Left hindlimb (tissue), 1 donor: Measurements from ENCODE around the gene CENPH.
A peak's percentile ranks its signal among the peaks of the same experiment; 100 is the strongest.
"Not testable (repeated sequence)": the region's sequence is repeated elsewhere in the genome, so short reads cannot be mapped to it uniquely, and the experiment has no call there.

Source experiments
- DNase-seq: peaks from one replicate; pipeline ENCODE4 v3.0.0-alpha.2; 2018

The CENPH gene

GRCh38 chr5:69211200-69211599 lies 21.8 kb downstream of the CENPH start:
- DNase-seq: no peak

GRCh38 chr5:69212022-69212421 lies 22.6 kb downstream of the CENPH start:
- DNase-seq: no peak

GRCh38 chr5:69213513-69214215 lies 24.3 kb downstream of the CENPH start:
- DNase-seq: no peak

GRCh38 chr5:69217151-69217511 lies 27.7 kb downstream of the CENPH start:
- no peak for DNase-seq

- peak; percentile 96 for DNase-seq
These were observed 28.5 kb downstream of the CENPH start for GRCh38 chr5:69217548-69218526.

- no peak for DNase-seq
These were observed 30.6 kb downstream of the CENPH start for GRCh38 chr5:69219939-69220338.

GRCh38 chr5:69220371-69220770 lies 31.0 kb downstream of the CENPH start:
- DNase-seq: not testable (repeated sequence)

- DNase-seq: not testable (repeated sequence)
These were observed 31.4 kb downstream of the CENPH start for GRCh38 chr5:69220833-69221232.

- DNase-seq: no peak
These were observed 35.1 kb downstream of the CENPH start for GRCh38 chr5:69224520-69224919.

- no peak for DNase-seq
These were observed 36.5 kb downstream of the CENPH start for GRCh38 chr5:69225860-69226259.

- no peak for DNase-seq
These were observed 40.8 kb downstream of the CENPH start for GRCh38 chr5:69230181-69230580.

- DNase-seq: no peak
These were observed 41.9 kb downstream of the CENPH start for GRCh38 chr5:69231281-69231680.

GRCh38 chr5:69231851-69232250 lies 42.5 kb downstream of the CENPH start:
- DNase-seq: no peak

- peak; percentile 96 for DNase-seq
These were observed 45.3 kb downstream of the CENPH start, which contains the start of gene CDK7 for GRCh38 chr5:69234457-69235268. Gene CDK7 (plus strand): TSS chr5:69234886. CDS start chr5:69234976, 90 bp downstream.

- DNase-seq: not testable (repeated sequence)
These were observed 47.4 kb downstream of the CENPH start for GRCh38 chr5:69236733-69237132.

- DNase-seq: no peak
These were observed 48.5 kb downstream of the CENPH start for GRCh38 chr5:69237877-69238276.

GRCh38 chr5:69238760-69239251 lies 49.4 kb downstream of the CENPH start:
- DNase-seq: no peak

GRCh38 chr5:69242215-69242927 lies 53.0 kb downstream of the CENPH start:
- DNase-seq: no peak

GRCh38 chr5:69245031-69245430 lies 55.6 kb downstream of the CENPH start:
- DNase-seq: no peak

- no peak for DNase-seq
These were observed 58.6 kb downstream of the CENPH start for GRCh38 chr5:69248019-69248418.

GRCh38 chr5:69250593-69250992 lies 61.2 kb downstream of the CENPH start:
- no peak for DNase-seq

- DNase-seq: no peak
These were observed 63.1 kb downstream of the CENPH start for GRCh38 chr5:69252437-69252836.
